Caco-2 (cell line): ENCODE results near the gene TDRD10. TPM values are rescaled to one million over a fixed set of nuclear protein-coding genes. Genes with fewer than 3 reads are reported as not detected.

Experiments
- Bru-seq: library from RNA; stranded (reverse); fragments of 400-500 nt; gene quantifications from one replicate; lab custom pipeline; 2021; lab: Mats Ljungman, UMichigan
- BruChase-seq, 2 experiments: library from RNA; stranded (reverse); fragments of 400-500 nt; gene quantifications; one replicate each; lab custom pipeline; 2021; lab: Mats Ljungman, UMichigan
- BruUV-seq: library from RNA; stranded (reverse); fragments of 400-500 nt; replicated peaks from 2 replicates; lab custom pipeline; 2021; lab: Mats Ljungman, UMichigan
- CTCF ChIA-PET: fragments of 300-600 bp; sonication (Branson Sonifier 250); formaldehyde crosslinking; loops from one replicate; lab custom pipeline; 2022; ENCODE audit warnings: antibody characterized with exemption; lab: Charles Lee
- POLR2A ChIA-PET: fragments of 300-600 bp; sonication (Branson Sonifier 250); formaldehyde crosslinking; loops from one replicate; lab custom pipeline; 2022; ENCODE audit warnings: antibody characterized with exemption; lab: Charles Lee
- DNase-seq, 2 experiments: peaks; one replicate each; pipeline versions ENCODE4 v3.0.0 to v3.0.0-alpha.2; 2020 to 2022
- H3K27me3 ChIP-seq: replicated peaks from 2 replicates; pipeline ENCODE4 v1.6.0; 2011; ENCODE audit warnings: low read length; ENCODE audit not compliant: control insufficient read depth, insufficient read depth
- H3K36me3 ChIP-seq: 2 replicates; pipeline ENCODE4 v1.5.1; 2011; ENCODE audit warnings: low read length; ENCODE audit not compliant: control insufficient read depth, insufficient read depth
- H3K4me1 ChIP-seq: fragments of 250-450 bp; sonication (Bioruptor Pico); 2 replicates; pipeline ENCODE4 v1.5.1; 2020; ENCODE audit warnings: mild to moderate bottlenecking
- H3K4me3 ChIP-seq: 2 replicates; pipeline ENCODE4 v1.5.1; 2011; ENCODE audit warnings: low read depth, mild to moderate bottlenecking, control low read depth, low read length
- H3K9me3 ChIP-seq: fragments of 250-450 bp; sonication (Bioruptor Pico); 2 replicates; pipeline ENCODE4 v1.5.1; 2020; ENCODE audit warnings: mild to moderate bottlenecking, moderate library complexity
- H3K27ac Mint-ChIP-seq: one replicate; pipeline ENCODE4 v1.8.0; 2022; ENCODE audit warnings: mixed read lengths; ENCODE audit not compliant: unreplicated experiment
- H3K27me3 Mint-ChIP-seq: one replicate; pipeline ENCODE4 v1.8.0; 2022; ENCODE audit warnings: mixed read lengths; ENCODE audit not compliant: insufficient read depth, unreplicated experiment
- H3K36me3 Mint-ChIP-seq: one replicate; pipeline ENCODE4 v1.8.0; 2022; ENCODE audit warnings: mild to moderate bottlenecking, mixed read lengths; ENCODE audit not compliant: insufficient read depth, unreplicated experiment
- H3K4me1 Mint-ChIP-seq: one replicate; pipeline ENCODE4 v1.8.0; 2022; ENCODE audit warnings: low read depth, mixed read lengths; ENCODE audit not compliant: unreplicated experiment
- H3K4me3 Mint-ChIP-seq: one replicate; pipeline ENCODE4 v1.8.0; 2022; ENCODE audit warnings: mild to moderate bottlenecking, moderate library complexity, mixed read lengths; ENCODE audit not compliant: unreplicated experiment
- H3K9me3 Mint-ChIP-seq: one replicate; pipeline ENCODE4 v1.8.0; 2022; ENCODE audit warnings: mixed read lengths; ENCODE audit not compliant: unreplicated experiment
- CTCF ChIP-seq, 2 experiments: fragments of 200-600 bp in 1 of 2; IDR thresholded peaks; 1 replicate in 1 of 2; 2 replicates in 1 of 2; pipeline versions ENCODE4 v1.5.1 to v1.8.0; 2011 to 2022; ENCODE audit warnings: antibody characterized with exemption in 1 of 2, control low read depth in 1 of 2, inconsistent platforms in 1 of 2, low read depth in 1 of 2, low read length in 1 of 2, mild to moderate bottlenecking in 1 of 2, moderate library complexity in 1 of 2; ENCODE audit not compliant: insufficient read depth in 1 of 2, severe bottlenecking in 1 of 2, unreplicated experiment in 1 of 2
- intact Hi-C: fragments of 100-400 bp; cut with micrococcal nuclease; formaldehyde crosslinking; loops from one replicate; pipeline ENCODE4 v1.10.0; 2022; ENCODE audit not compliant: unreplicated experiment
- long read RNA-seq: library from polyadenylated mRNA; stranded (forward); transcript quantifications from one replicate; pipeline ENCODE4 v2.0.0, GENCODE V29; 2022
- total RNA-seq: library from RNA; stranded (reverse); gene quantifications from 2 replicates; pipeline ENCODE4 v1.2.3, GENCODE V29; 2022

TDRD10 gene, protein sequence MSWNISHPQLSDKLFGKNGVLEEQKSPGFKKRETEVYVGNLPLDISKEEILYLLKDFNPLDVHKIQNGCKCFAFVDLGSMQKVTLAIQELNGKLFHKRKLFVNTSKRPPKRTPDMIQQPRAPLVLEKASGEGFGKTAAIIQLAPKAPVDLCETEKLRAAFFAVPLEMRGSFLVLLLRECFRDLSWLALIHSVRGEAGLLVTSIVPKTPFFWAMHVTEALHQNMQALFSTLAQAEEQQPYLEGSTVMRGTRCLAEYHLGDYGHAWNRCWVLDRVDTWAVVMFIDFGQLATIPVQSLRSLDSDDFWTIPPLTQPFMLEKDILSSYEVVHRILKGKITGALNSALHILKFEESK
- total RNA-seq (not detected in 2 replicates), Bru-seq, nascent RNA (percentile 4 among the genes with signal in this experiment), BruChase-seq, experiment 1, labeled RNA remaining after a 2-hour chase (percentile 8 among the genes with signal in this experiment), BruChase-seq, experiment 2, labeled RNA remaining after a 6-hour chase (percentile 2 among the genes with signal in this experiment)
- long read RNA-seq: 0 reads

- H3K9me3 ChIP-seq: peaks cover 3% of the 10 kb centered on the region; the same call in 1 of the 2 replicates
- no peak for TF ChIP-seq CTCF (IDR thresholded peaks at IDR 0.05; ENCODE audit: insufficient read depth in 1 of 2, low read depth in 1 of 2, low read length in 1 of 2, severe bottlenecking in 1 of 2, unreplicated experiment in 1 of 2)
- POLR2A ChIA-PET: no interaction called here
- H3K36me3 ChIP-seq: no peaks in the 10 kb centered on the region
- H3K27ac Mint-ChIP-seq: no peak within 1 kb of the TSS
- no TSS peak for BruUV-seq
- H3K9me3 Mint-ChIP-seq: no peaks in the 10 kb centered on the region
- no peaks in the 10 kb centered on the region for H3K36me3 Mint-ChIP-seq
- CTCF ChIA-PET: interaction anchor here (0.5 to 0.8 kb wide), 2 partner anchors 21 to 588 kb away, joined by 3 to 5 read pairs; no protein-coding TSS in a partner anchor
- H3K4me1 Mint-ChIP-seq: peaks cover under 1% of the 10 kb centered on the region
- intact Hi-C loops: no loop called here
- 0 out of 2 replicates have a peak, but pooled peaks cover 8% of the 10 kb centered on the region for H3K4me1 ChIP-seq
- no peak for DNase-seq
- peaks cover 4% of the 10 kb centered on the region; the same call in 1 of the 2 replicates for H3K27me3 ChIP-seq
- H3K4me3 Mint-ChIP-seq: peak within 1 kb of the TSS; percentile 72
- peaks cover 22% of the 10 kb centered on the region for H3K27me3 Mint-ChIP-seq
- peak within 1 kb of the TSS; percentile 34 for H3K4me3 ChIP-seq
Observed at GRCh38 chr1:154502066-154502743, at the start of gene TDRD10, which contains the start of gene SHE. Gene TDRD10 (plus strand): TSS chr1:154502219. CDS start chr1:154506904, 4,685 bp downstream. Gene SHE (minus strand): TSS chr1:154502412. CDS start chr1:154502026, 386 bp downstream.

DNA sequence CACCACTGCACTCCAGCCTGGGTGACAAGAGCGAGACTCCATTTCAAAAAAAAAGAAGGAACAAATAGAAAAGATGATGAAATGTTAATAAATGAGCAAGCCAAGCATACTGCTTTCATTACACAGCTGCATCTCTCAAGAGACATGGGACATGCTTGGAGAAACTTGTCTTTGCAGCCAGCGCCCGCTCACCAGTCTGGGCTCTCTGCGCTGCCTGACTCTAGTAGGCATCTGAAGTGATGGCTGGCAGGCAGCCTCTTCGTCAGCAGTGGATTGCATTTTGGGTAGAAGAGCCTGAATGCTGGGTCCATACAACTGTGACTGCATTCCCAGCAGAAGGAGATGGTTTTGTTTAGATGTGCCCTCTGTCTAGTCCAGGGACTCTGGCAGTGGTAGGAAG is 48.9 kb upstream of the TDRD10 start:
- BruUV-seq: no TSS peak

More for the DNA sequence above, 48.9 kb upstream of the TDRD10 start:
- Mint-ChIP-seq H3K9me3 (no peaks in the 10 kb centered on the region), H3K27ac (no peak overlapping the region), H3K4me3 (no peak overlapping the region), H3K27me3 (no peaks in the 10 kb centered on the region), H3K4me1 (no peaks in the 10 kb centered on the region), H3K36me3 (no peaks in the 10 kb centered on the region)
- CTCF ChIA-PET: no interaction called here
- no peaks in the 10 kb centered on the region for H3K36me3 ChIP-seq
- intact Hi-C loops: no loop called here
- no peaks in the 10 kb centered on the region for H3K9me3 ChIP-seq
- H3K27me3 ChIP-seq: no peaks in the 10 kb centered on the region
- no peaks in the 10 kb centered on the region for H3K4me1 ChIP-seq
- H3K4me3 ChIP-seq: no peak overlapping the region
- DNase-seq: no peak
- TF ChIP-seq CTCF (IDR thresholded peaks at IDR 0.05; ENCODE audit: insufficient read depth in 1 of 2, low read depth in 1 of 2, low read length in 1 of 2, severe bottlenecking in 1 of 2, unreplicated experiment in 1 of 2): no peak
- POLR2A ChIA-PET: interaction anchor here (0.7 kb wide), 1 partner anchor 591 kb away, joined by 4 read pairs; no protein-coding TSS in a partner anchor
